Endodermal cell (in vitro differentiated cells): ENCODE measurements around the gene ARSJ. TPM values are rescaled to one million over a fixed set of nuclear protein-coding genes. Genes with fewer than 3 reads are reported as not detected.
A peak's percentile ranks its signal among the peaks of the same experiment; 100 is the strongest.

ENCODE experiments used
- DNase-seq: peaks from one replicate; pipeline ENCODE4 v3.0.0-alpha.2; 2017
- H3K27ac ChIP-seq: 2 replicates; pipeline ENCODE4 v1.5.1; 2013; ENCODE audit warnings: mild to moderate bottlenecking, low read depth, low read length, moderate library complexity
- H3K27me3 ChIP-seq: 2 replicates; pipeline ENCODE4 v1.6.1; 2013; ENCODE audit warnings: mild to moderate bottlenecking, low read length, moderate library complexity; ENCODE audit not compliant: insufficient read depth, control insufficient read depth, poor library complexity, severe bottlenecking
- H3K36me3 ChIP-seq: 2 replicates; pipeline ENCODE4 v1.7.0; 2013; ENCODE audit warnings: mild to moderate bottlenecking, low read length, moderate library complexity; ENCODE audit not compliant: control insufficient read depth, insufficient read depth
- H3K4me1 ChIP-seq: one replicate; pipeline ENCODE4 v1.7.0; 2013; ENCODE audit warnings: low read length; ENCODE audit not compliant: control insufficient read depth, insufficient read depth
- H3K4me3 ChIP-seq: 2 replicates; pipeline ENCODE4 v1.5.1; 2013; ENCODE audit warnings: mild to moderate bottlenecking, low read length, moderate library complexity
- H3K9ac ChIP-seq: 2 replicates; pipeline ENCODE4 v1.6.1; 2013; ENCODE audit warnings: mild to moderate bottlenecking, low read length, moderate library complexity; ENCODE audit not compliant: poor library complexity, severe bottlenecking; ENCODE audit errors: extremely low read depth
- H3K9me3 ChIP-seq: 2 replicates; pipeline ENCODE4 v1.6.1; 2013; ENCODE audit warnings: mild to moderate bottlenecking, low read length, moderate library complexity; ENCODE audit not compliant: control insufficient read depth
- H3K27ac Mint-ChIP-seq: 2 replicates; pipeline ENCODE4 v1.8.0; 2020; ENCODE audit warnings: mixed read lengths
- H3K27me3 Mint-ChIP-seq: 2 replicates; pipeline ENCODE4 v1.8.0; 2021; ENCODE audit warnings: mild to moderate bottlenecking, mixed read lengths; ENCODE audit not compliant: insufficient read depth
- H3K36me3 Mint-ChIP-seq: 2 replicates; pipeline ENCODE4 v1.8.0; 2020; ENCODE audit warnings: low read depth, mixed read lengths
- H3K4me1 Mint-ChIP-seq: 2 replicates; pipeline ENCODE4 v1.8.0; 2020; ENCODE audit warnings: mixed read lengths
- H3K4me3 Mint-ChIP-seq: 2 replicates; pipeline ENCODE4 v1.8.0; 2020; ENCODE audit warnings: mild to moderate bottlenecking, moderate library complexity, mixed read lengths
- H3K9me3 Mint-ChIP-seq: 2 replicates; pipeline ENCODE4 v1.8.0; 2020; ENCODE audit warnings: mild to moderate bottlenecking, mixed read lengths
- WGBS, 2 experiments: methylation state at CpG; one replicate each; pipeline versions ENCODE4 v1.1.5 to v1.1.7; 2013; ENCODE audit warnings: missing lambda C conversion rate in 2 of 2, mixed read lengths in 1 of 2; ENCODE audit not compliant: insufficient coverage in 1 of 2, insufficient read length in 1 of 2; 5-methylcytosine and 5-hydroxymethylcytosine counted together
- total RNA-seq, 2 donors: library from RNA; stranded (reverse); fragmentation: NEBNext Ultra II Directional in 1 of 2; extraction: Animal tissue kit (Norgen Biotek cat#: 25700) in 1 of 2; gene quantifications; 2 replicates in 1 of 2; 3 replicates in 1 of 2; pipeline ENCODE4 v1.2.1, GENCODE V29; 2021
- TF ChIP-seq, protein P1 (sequence below): fragments of 200-600 bp; sonication (generic); conservative IDR thresholded peaks from 2 replicates; pipeline ENCODE4 v1.5.0; 2021; ENCODE audit warnings: antibody characterized with exemption, mild to moderate bottlenecking

ARSJ gene
- total RNA-seq, 2 donors from 2014 or later, result 0.35 to 0.77 TPM

DNA sequence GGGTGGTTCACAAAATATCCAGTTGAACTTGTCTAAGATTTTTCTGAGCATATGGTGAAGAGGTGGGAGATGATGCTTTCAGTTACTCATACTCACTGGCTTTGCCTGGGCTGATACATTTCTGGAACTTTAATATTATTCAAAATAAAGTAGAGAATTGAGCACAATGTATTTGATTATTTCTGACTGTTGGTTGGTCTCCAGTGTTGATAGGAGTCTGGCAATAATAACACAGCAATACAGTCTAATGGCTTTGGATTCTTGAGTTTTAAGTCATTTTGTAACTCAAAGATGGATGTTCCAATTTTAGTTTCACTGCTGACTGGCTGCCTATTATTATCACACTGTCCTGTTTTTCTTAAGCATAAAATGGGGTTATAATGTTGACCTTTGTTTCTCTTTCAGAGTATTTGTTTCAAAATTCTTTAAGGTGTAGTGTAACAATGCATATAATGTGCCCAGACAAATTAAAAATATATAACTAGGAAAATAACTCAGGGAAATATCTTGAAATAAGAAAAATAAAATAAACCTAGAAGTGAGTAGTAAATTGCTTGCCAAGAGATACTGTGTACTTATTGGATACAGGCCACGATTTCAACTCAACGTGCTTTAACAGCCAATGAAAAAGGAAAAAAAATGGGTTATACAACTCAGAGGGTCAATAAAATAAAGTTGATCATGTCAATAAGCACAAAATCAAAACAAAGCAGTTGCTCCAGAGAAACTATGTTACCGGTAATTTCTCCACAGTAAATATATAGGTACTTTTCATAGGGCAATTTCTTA is 99.0 kb downstream of the ARSJ start:
- TF ChIP-seq, protein P1, sequence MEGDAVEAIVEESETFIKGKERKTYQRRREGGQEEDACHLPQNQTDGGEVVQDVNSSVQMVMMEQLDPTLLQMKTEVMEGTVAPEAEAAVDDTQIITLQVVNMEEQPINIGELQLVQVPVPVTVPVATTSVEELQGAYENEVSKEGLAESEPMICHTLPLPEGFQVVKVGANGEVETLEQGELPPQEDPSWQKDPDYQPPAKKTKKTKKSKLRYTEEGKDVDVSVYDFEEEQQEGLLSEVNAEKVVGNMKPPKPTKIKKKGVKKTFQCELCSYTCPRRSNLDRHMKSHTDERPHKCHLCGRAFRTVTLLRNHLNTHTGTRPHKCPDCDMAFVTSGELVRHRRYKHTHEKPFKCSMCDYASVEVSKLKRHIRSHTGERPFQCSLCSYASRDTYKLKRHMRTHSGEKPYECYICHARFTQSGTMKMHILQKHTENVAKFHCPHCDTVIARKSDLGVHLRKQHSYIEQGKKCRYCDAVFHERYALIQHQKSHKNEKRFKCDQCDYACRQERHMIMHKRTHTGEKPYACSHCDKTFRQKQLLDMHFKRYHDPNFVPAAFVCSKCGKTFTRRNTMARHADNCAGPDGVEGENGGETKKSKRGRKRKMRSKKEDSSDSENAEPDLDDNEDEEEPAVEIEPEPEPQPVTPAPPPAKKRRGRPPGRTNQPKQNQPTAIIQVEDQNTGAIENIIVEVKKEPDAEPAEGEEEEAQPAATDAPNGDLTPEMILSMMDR, result no peak
- Mint-ChIP-seq H3K27me3 (no peaks in the 10 kb centered on the region), H3K4me1 (peaks cover 4% of the 10 kb centered on the region), H3K9me3 (no peaks in the 10 kb centered on the region), H3K4me3 (no peak overlapping the region), H3K36me3 (no peaks in the 10 kb centered on the region), H3K27ac (no peak overlapping the region)
- Histone ChIP-seq H3K27ac (no peak overlapping the region), H3K4me3 (no peak overlapping the region), H3K9ac (no peak overlapping the region), H3K27me3 (no peaks in the 10 kb centered on the region), H3K4me1 (peaks cover 2% of the 10 kb centered on the region), H3K9me3 (peaks cover 9% of the 10 kb centered on the region), H3K36me3 (no peaks in the 10 kb centered on the region)
- DNase-seq, result no peak
- 74 to 83% methylated on average over 2 of the region's 3 CpGs for WGBS, 2 experiments

DNA sequence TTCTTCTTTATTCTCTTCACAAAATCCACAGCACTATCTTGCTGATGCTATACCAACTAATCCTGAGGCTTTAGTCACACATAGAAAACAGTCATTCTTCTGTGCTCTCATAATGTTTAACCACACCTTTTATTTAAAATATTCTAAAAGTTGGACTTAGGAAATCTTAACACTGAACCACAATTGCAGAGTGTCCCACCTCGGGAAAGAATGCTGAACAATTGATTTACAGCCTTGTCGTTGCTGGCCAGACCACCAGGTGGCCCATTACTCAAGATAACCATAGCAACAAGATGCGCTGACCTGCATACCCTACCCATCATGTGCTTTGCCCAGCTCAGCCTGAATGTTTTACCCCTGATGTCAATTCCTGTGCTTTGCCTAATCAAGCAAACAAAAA is 100.8 kb downstream of the ARSJ start:
- no peaks in the 10 kb centered on the region for H3K36me3 Mint-ChIP-seq
- Histone ChIP-seq H3K9ac (no peak overlapping the region), H3K27me3 (no peaks in the 10 kb centered on the region), H3K36me3 (no peaks in the 10 kb centered on the region), H3K27ac (peak overlapping the region; percentile 41), H3K4me1 (peaks cover 3% of the 10 kb centered on the region), H3K9me3 (no peaks in the 10 kb centered on the region), H3K4me3 (no peak overlapping the region)
- H3K27ac Mint-ChIP-seq, result no peak overlapping the region
- no peaks in the 10 kb centered on the region for H3K9me3 Mint-ChIP-seq
- 0 to 14% methylated on average over 1 to 3 of the region's 3 CpGs for WGBS, 2 experiments
- H3K4me3 Mint-ChIP-seq, result no peak overlapping the region
- TF ChIP-seq, protein P1, result peak; percentile 86
- DNase-seq, result peak; percentile 89
- H3K27me3 Mint-ChIP-seq, result no peaks in the 10 kb centered on the region
- H3K4me1 Mint-ChIP-seq, result peaks cover 12% of the 10 kb centered on the region

DNA sequence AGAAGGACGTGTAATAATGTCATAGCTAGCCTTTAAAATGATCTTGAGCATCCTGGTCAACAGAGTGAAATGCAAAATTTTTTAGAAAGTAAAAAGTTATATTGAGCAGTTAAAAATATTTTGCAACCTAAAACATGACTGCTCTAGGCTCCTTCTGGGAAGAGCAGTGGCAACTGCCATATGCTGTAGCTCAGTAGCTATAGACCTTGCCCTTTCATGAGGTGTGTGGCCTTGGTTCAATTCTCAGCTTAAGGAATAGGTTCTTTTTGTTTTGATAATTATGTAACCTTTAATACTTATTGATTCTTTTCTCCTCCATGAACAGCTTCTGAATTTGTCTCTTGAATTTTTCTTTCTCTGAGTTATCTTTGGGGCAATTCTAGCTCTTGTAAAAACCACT is 105.0 kb downstream of the ARSJ start:
- no peak overlapping the region for H3K27ac Mint-ChIP-seq
- no peak overlapping the region for H3K4me3 Mint-ChIP-seq
- no peaks in the 10 kb centered on the region for H3K9me3 ChIP-seq
- peaks cover 3% of the 10 kb centered on the region for H3K4me1 ChIP-seq
- H3K4me3 ChIP-seq, result no peak overlapping the region
- no peak for DNase-seq
- H3K27ac ChIP-seq, result no peak overlapping the region
- no peaks in the 10 kb centered on the region for H3K27me3 Mint-ChIP-seq
- no peaks in the 10 kb centered on the region for H3K27me3 ChIP-seq
- no peak overlapping the region for H3K9ac ChIP-seq
- H3K36me3 Mint-ChIP-seq, result no peaks in the 10 kb centered on the region
- H3K36me3 ChIP-seq, result no peaks in the 10 kb centered on the region
- 95 to 100% methylated on average over 1 of the region's 1 CpG for WGBS, 2 experiments
- H3K9me3 Mint-ChIP-seq, result peaks cover 7% of the 10 kb centered on the region
- TF ChIP-seq, protein P1, result no peak
- peaks cover 35% of the 10 kb centered on the region for H3K4me1 Mint-ChIP-seq
